Ectodermal cell (in vitro differentiated cells): ENCODE results near the gene PPIA.
"Not testable (repeated sequence)": the region's sequence is repeated elsewhere in the genome, so short reads cannot be mapped to it uniquely, and the experiment has no call there.

Experiments
- H3K27ac ChIP-seq: 2 replicates; pipeline ENCODE4 v1.7.0; 2013; ENCODE audit warnings: mild to moderate bottlenecking, low read depth, low read length; ENCODE audit not compliant: insufficient read depth, poor library complexity, severe bottlenecking
- H3K27me3 ChIP-seq: 2 replicates; pipeline ENCODE4 v1.7.0; 2013; ENCODE audit warnings: mild to moderate bottlenecking, low read length; ENCODE audit not compliant: insufficient read depth, control insufficient read depth, poor library complexity, severe bottlenecking
- H3K36me3 ChIP-seq: one replicate; pipeline ENCODE4 v1.7.0; 2013; ENCODE audit warnings: low read length; ENCODE audit not compliant: control insufficient read depth, insufficient read depth
- H3K4me1 ChIP-seq: one replicate; pipeline ENCODE4 v1.7.0; 2013; ENCODE audit warnings: low read length; ENCODE audit not compliant: control insufficient read depth, insufficient read depth
- H3K4me3 ChIP-seq: 2 replicates; pipeline ENCODE4 v1.7.0; 2013; ENCODE audit warnings: low read depth, low read length, control low read depth; ENCODE audit not compliant: insufficient read depth
- H3K9me3 ChIP-seq: 2 replicates; pipeline ENCODE4 v1.7.0; 2013; ENCODE audit warnings: mild to moderate bottlenecking, low read length, moderate library complexity; ENCODE audit not compliant: control insufficient read depth
- WGBS, 2 experiments: methylation state at CpG; one replicate each; pipeline ENCODE4 v1.1.7; 2013; ENCODE audit warnings: missing lambda C conversion rate in 2 of 2; 5-methylcytosine and 5-hydroxymethylcytosine counted together

The PPIA gene

GRCh38 chr7:44801890-44802289 is 5.4 kb downstream of the PPIA start:
- Histone ChIP-seq H3K9me3 (no peaks in the 10 kb centered on the region), H3K27me3 (no peaks in the 10 kb centered on the region), H3K4me1 (peaks cover 4% of the 10 kb centered on the region), H3K27ac (no peak overlapping the region), H3K36me3 (peaks cover 33% of the 10 kb centered on the region), H3K4me3 (no peak overlapping the region)
- 95 to 96% methylated on average over 5 of the region's 5 CpGs for WGBS, 2 experiments

- Histone ChIP-seq H3K4me3 (no peak overlapping the region), H3K27me3 (no peaks in the 10 kb centered on the region), H3K36me3 (peaks cover 33% of the 10 kb centered on the region), H3K27ac (no peak overlapping the region), H3K9me3 (no peaks in the 10 kb centered on the region), H3K4me1 (peaks cover 4% of the 10 kb centered on the region)
- WGBS, 2 experiments, result 96 to 97% methylated on average over 5 of the region's 5 CpGs
Measured at GRCh38 chr7:44802418-44803025, 6.0 kb downstream of the PPIA start.

GRCh38 chr7:44803828-44804519 is 7.5 kb downstream of the PPIA start:
- not testable (repeated sequence) for H3K27me3 ChIP-seq, H3K4me3 ChIP-seq, H3K27ac ChIP-seq, H3K9me3 ChIP-seq, H3K4me1 ChIP-seq
- 94 to 95% methylated on average over 10 of the region's 10 CpGs for WGBS, 2 experiments
- peaks cover 33% of the 10 kb centered on the region for H3K36me3 ChIP-seq

- Histone ChIP-seq H3K4me3 (no peak overlapping the region), H3K4me1 (no peaks in the 10 kb centered on the region), H3K36me3 (peaks cover 18% of the 10 kb centered on the region), H3K27ac (no peak overlapping the region), H3K27me3 (no peaks in the 10 kb centered on the region), H3K9me3 (no peaks in the 10 kb centered on the region)
- WGBS, 2 experiments, result 91 to 92% methylated on average over 5 of the region's 5 CpGs
Measured at GRCh38 chr7:44805950-44806349, 9.5 kb downstream of the PPIA start.

GRCh38 chr7:44808914-44809393 is 12.5 kb downstream of the PPIA start:
- H3K9me3 ChIP-seq, result no peaks in the 10 kb centered on the region
- no peaks in the 10 kb centered on the region for H3K4me1 ChIP-seq
- no peaks in the 10 kb centered on the region for H3K27me3 ChIP-seq
- no peak overlapping the region for H3K4me3 ChIP-seq
- 90 to 93% methylated on average over 4 of the region's 4 CpGs for WGBS, 2 experiments
- no peaks in the 10 kb centered on the region for H3K36me3 ChIP-seq
- no peak overlapping the region for H3K27ac ChIP-seq

GRCh38 chr7:44811093-44811492 is 14.6 kb downstream of the PPIA start:
- Histone ChIP-seq H3K27ac (no peak overlapping the region), H3K27me3 (no peaks in the 10 kb centered on the region), H3K4me3 (no peak overlapping the region), H3K4me1 (no peaks in the 10 kb centered on the region), H3K36me3 (no peaks in the 10 kb centered on the region), H3K9me3 (no peaks in the 10 kb centered on the region)

GRCh38 chr7:44811571-44811970 is 15.1 kb downstream of the PPIA start:
- Histone ChIP-seq H3K9me3 (no peaks in the 10 kb centered on the region), H3K4me1 (no peaks in the 10 kb centered on the region), H3K36me3 (no peaks in the 10 kb centered on the region), H3K4me3 (no peak overlapping the region), H3K27me3 (no peaks in the 10 kb centered on the region), H3K27ac (no peak overlapping the region)
- WGBS, 2 experiments, result 91 to 95% methylated on average over 6 of the region's 6 CpGs

GRCh38 chr7:44814919-44815318 is 18.4 kb downstream of the PPIA start:
- no peak overlapping the region for H3K27ac ChIP-seq
- WGBS, 2 experiments, result 92 to 95% methylated on average over 2 of the region's 2 CpGs
- H3K27me3 ChIP-seq, result no peaks in the 10 kb centered on the region
- no peak overlapping the region for H3K4me3 ChIP-seq
- no peaks in the 10 kb centered on the region for H3K36me3 ChIP-seq
- H3K9me3 ChIP-seq, result no peaks in the 10 kb centered on the region
- H3K4me1 ChIP-seq, result no peaks in the 10 kb centered on the region

- WGBS, 2 experiments, result 82 to 88% methylated on average over 2 of the region's 2 CpGs
Measured at GRCh38 chr7:44819292-44819691, 22.8 kb downstream of the PPIA start.

GRCh38 chr7:44823255-44823781 is 26.8 kb downstream of the PPIA start:
- no peaks in the 10 kb centered on the region for H3K9me3 ChIP-seq
- WGBS, 2 experiments, result 57 to 64% methylated on average over 3 to 4 of the region's 5 CpGs
- H3K27ac ChIP-seq, result no peak overlapping the region
- H3K36me3 ChIP-seq, result peaks cover 3% of the 10 kb centered on the region
- no peaks in the 10 kb centered on the region for H3K4me1 ChIP-seq
- no peaks in the 10 kb centered on the region for H3K27me3 ChIP-seq
- no peak overlapping the region for H3K4me3 ChIP-seq

More at GRCh38 chr7:44819292-44819691, 22.8 kb downstream of the PPIA start:
- H3K4me1 ChIP-seq, result no peaks in the 10 kb centered on the region
- H3K36me3 ChIP-seq, result no peaks in the 10 kb centered on the region
- H3K27ac ChIP-seq, result no peak overlapping the region
- H3K9me3 ChIP-seq, result no peaks in the 10 kb centered on the region
- no peaks in the 10 kb centered on the region for H3K27me3 ChIP-seq
- no peak overlapping the region for H3K4me3 ChIP-seq
